Trophoblast cell (in vitro differentiated cells and primary cell): ENCODE data around the gene ABCC3.
A peak's percentile ranks its signal among the peaks of the same experiment; 100 is the strongest.

ENCODE experiments used
- DNase-seq, 2 donors: peaks; one replicate each; pipeline ENCODE4 v3.0.0-alpha.2; 2016
- H2AFZ ChIP-seq: 2 replicates; pipeline ENCODE4 v1.6.1; 2013; ENCODE audit warnings: low read length, moderate library complexity, mild to moderate bottlenecking; ENCODE audit not compliant: insufficient read depth, poor library complexity
- H2AK5ac ChIP-seq: 2 replicates; pipeline ENCODE4 v1.6.1; 2013; ENCODE audit warnings: mild to moderate bottlenecking, low read length
- H2BK120ac ChIP-seq: 2 replicates; pipeline ENCODE4 v1.6.1; 2013; ENCODE audit warnings: low read length, mild to moderate bottlenecking, moderate library complexity; ENCODE audit not compliant: insufficient read depth, poor library complexity
- H2BK12ac ChIP-seq: 2 replicates; pipeline ENCODE4 v1.6.1; 2013; ENCODE audit warnings: mild to moderate bottlenecking, low read length, moderate library complexity
- H2BK5ac ChIP-seq: 2 replicates; pipeline ENCODE4 v1.6.1; 2013; ENCODE audit warnings: low read length, low read depth, moderate library complexity, mild to moderate bottlenecking; ENCODE audit not compliant: poor library complexity
- H3K14ac ChIP-seq: 2 replicates; pipeline ENCODE4 v1.6.1; 2013; ENCODE audit warnings: mild to moderate bottlenecking, low read length
- H3K18ac ChIP-seq: 2 replicates; pipeline ENCODE4 v1.6.1; 2013; ENCODE audit warnings: mild to moderate bottlenecking, low read length
- H3K23ac ChIP-seq: 2 replicates; pipeline ENCODE4 v1.6.1; 2013; ENCODE audit warnings: low read length
- H3K27ac ChIP-seq: 2 replicates; pipeline ENCODE4 v1.5.1; 2013; ENCODE audit warnings: low read depth, mild to moderate bottlenecking, inconsistent platforms, low read length, moderate library complexity
- H3K27me3 ChIP-seq: 2 replicates; pipeline ENCODE4 v1.6.1; 2013; ENCODE audit warnings: inconsistent platforms, mild to moderate bottlenecking, low read length, moderate library complexity; ENCODE audit not compliant: insufficient read depth
- H3K36me3 ChIP-seq, 2 experiments: 1 replicate in 1 of 2; 2 replicates in 1 of 2; pipeline ENCODE4 v1.6.1; 2013; ENCODE audit warnings: low read length in 2 of 2, mild to moderate bottlenecking in 2 of 2, moderate library complexity in 1 of 2; ENCODE audit not compliant: insufficient read depth in 2 of 2, control insufficient read depth in 1 of 2
- H3K4ac ChIP-seq: 2 replicates; pipeline ENCODE4 v1.6.1; 2013; ENCODE audit warnings: low read depth, mild to moderate bottlenecking, low read length, moderate library complexity
- H3K4me1 ChIP-seq, 2 experiments: 1 replicate in 1 of 2; 2 replicates in 1 of 2; pipeline ENCODE4 v1.6.1; 2013; ENCODE audit warnings: low read length in 2 of 2, mild to moderate bottlenecking in 2 of 2, moderate library complexity in 1 of 2; ENCODE audit not compliant: insufficient read depth in 2 of 2, control insufficient read depth in 1 of 2
- H3K4me2 ChIP-seq: 2 replicates; pipeline ENCODE4 v1.6.1; 2013; ENCODE audit warnings: inconsistent platforms, mild to moderate bottlenecking, low read length, moderate library complexity
- H3K4me3 ChIP-seq: 2 replicates; pipeline ENCODE4 v1.5.1; 2013; ENCODE audit warnings: mild to moderate bottlenecking, low read depth, low read length, inconsistent platforms
- H3K79me1 ChIP-seq: one replicate; pipeline ENCODE4 v1.6.1; 2013; ENCODE audit warnings: low read length
- H3K79me2 ChIP-seq: 2 replicates; pipeline ENCODE4 v1.6.1; 2013; ENCODE audit warnings: low read length, mild to moderate bottlenecking; ENCODE audit not compliant: control insufficient read depth, insufficient read depth, poor library complexity
- H3K9ac ChIP-seq: 2 replicates; pipeline ENCODE4 v1.6.1; 2013; ENCODE audit warnings: mild to moderate bottlenecking, low read length
- H3K9me3 ChIP-seq: 2 replicates; pipeline ENCODE4 v1.6.1; 2013; ENCODE audit warnings: low read depth, mild to moderate bottlenecking, control low read depth, inconsistent platforms, low read length; ENCODE audit not compliant: insufficient read depth
- H4K12ac ChIP-seq: 2 replicates; pipeline ENCODE4 v1.6.1; 2013; ENCODE audit warnings: low read depth, mild to moderate bottlenecking, low read length, moderate library complexity
- H4K8ac ChIP-seq: 2 replicates; pipeline ENCODE4 v1.6.1; 2013; ENCODE audit warnings: low read depth, mild to moderate bottlenecking, low read length, moderate library complexity
- H4K91ac ChIP-seq: one replicate; pipeline ENCODE4 v1.6.1; 2013; ENCODE audit warnings: low read depth, mild to moderate bottlenecking, low read length, moderate library complexity
- WGBS: extraction: QIAGEN DNeasy Blood & Tissue Kit; methylation state at CpG from one replicate; pipeline ENCODE4 v1.1.7; 2013; ENCODE audit warnings: missing lambda C conversion rate; ENCODE audit not compliant: insufficient read length, insufficient coverage; ENCODE audit errors: extremely low coverage; 5-methylcytosine and 5-hydroxymethylcytosine counted together

Gene ABCC3

GRCh38 chr17:50631195-50631907 lies 3.3 kb upstream of the ABCC3 start:
- peaks cover 29% of the 10 kb centered on the region for H3K27me3 ChIP-seq
- H4K8ac ChIP-seq, result no peak overlapping the region
- H3K79me2 ChIP-seq, result no peaks in the 10 kb centered on the region
- peak overlapping the region; percentile 56 for H3K4me3 ChIP-seq
- no peak overlapping the region for H3K23ac ChIP-seq
- H4K91ac ChIP-seq, result no peak overlapping the region
- no peak overlapping the region for H2BK120ac ChIP-seq
- no peak for DNase-seq
- no peak overlapping the region for H3K27ac ChIP-seq
- no peak overlapping the region for H2AFZ ChIP-seq
- H3K18ac ChIP-seq, result no peak overlapping the region
- WGBS, result no CpG with 5 or more reads among the region's 11 CpGs
- H3K9ac ChIP-seq, result no peak overlapping the region
- no peak overlapping the region for H3K4me2 ChIP-seq
- H3K4me1 ChIP-seq, result peaks cover 12 to 19% of the 10 kb centered on the region in 2 experiments
- no peak overlapping the region for H4K12ac ChIP-seq
- no peaks in the 10 kb centered on the region for H3K79me1 ChIP-seq
- no peak overlapping the region for H3K4ac ChIP-seq
- H3K9me3 ChIP-seq, result peaks cover 3% of the 10 kb centered on the region
- no peak overlapping the region for H2BK5ac ChIP-seq
- no peak overlapping the region for H3K14ac ChIP-seq
- no peak overlapping the region for H2BK12ac ChIP-seq
- no peaks in the 10 kb centered on the region for H3K36me3 ChIP-seq
- H2AK5ac ChIP-seq, result no peak overlapping the region

DNA sequence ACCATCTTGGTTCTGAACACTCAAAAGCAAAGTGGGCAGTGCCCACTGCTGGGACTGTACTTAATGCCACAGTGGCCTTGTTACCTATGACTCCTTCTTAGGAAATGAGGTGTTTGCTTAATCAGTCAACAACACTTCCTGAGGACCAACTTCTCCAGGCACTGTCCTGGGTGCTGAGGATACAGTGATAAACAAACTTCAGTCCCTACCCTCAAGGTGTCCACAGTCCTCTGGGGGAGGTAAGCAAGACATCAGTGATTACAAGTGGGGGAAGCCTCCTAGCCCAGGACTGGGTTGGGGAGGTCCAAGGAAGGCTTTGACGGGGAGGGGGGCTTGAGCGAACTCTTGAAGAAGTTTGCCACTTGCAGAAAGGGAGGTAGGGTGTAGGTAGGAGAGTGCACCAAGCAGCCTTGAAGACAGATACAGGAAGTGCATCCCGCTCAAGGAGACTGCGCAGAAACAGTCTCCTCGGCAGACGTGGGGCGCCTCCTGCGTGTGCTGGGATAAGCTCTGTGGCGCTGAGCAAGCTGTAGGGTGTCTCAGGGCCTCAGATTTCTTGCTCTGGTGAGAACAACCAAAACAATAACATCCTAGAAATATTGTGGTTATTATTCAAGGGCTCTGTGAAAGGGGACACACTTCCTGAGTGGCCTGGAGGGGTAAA lies 2.6 kb upstream of the ABCC3 start:
- H3K14ac ChIP-seq, result no peak overlapping the region
- H3K27ac ChIP-seq, result no peak overlapping the region
- DNase-seq, result no peak
- H3K79me2 ChIP-seq, result no peaks in the 10 kb centered on the region
- peaks cover 3% of the 10 kb centered on the region for H3K9me3 ChIP-seq
- no peak overlapping the region for H3K4ac ChIP-seq
- H3K18ac ChIP-seq, result no peak overlapping the region
- H2BK5ac ChIP-seq, result no peak overlapping the region
- H2BK120ac ChIP-seq, result no peak overlapping the region
- no peak overlapping the region for H3K9ac ChIP-seq
- H3K36me3 ChIP-seq, result no peaks in the 10 kb centered on the region
- H3K79me1 ChIP-seq, result no peaks in the 10 kb centered on the region
- H3K4me3 ChIP-seq, result peak overlapping the region; percentile 56
- no peak overlapping the region for H4K12ac ChIP-seq
- H3K4me1 ChIP-seq, result peaks cover 12 to 19% of the 10 kb centered on the region in 2 experiments
- peaks cover 33% of the 10 kb centered on the region for H3K27me3 ChIP-seq
- no CpG with 5 or more reads among the region's 9 CpGs for WGBS
- no peak overlapping the region for H4K91ac ChIP-seq
- no peak overlapping the region for H3K23ac ChIP-seq
- no peak overlapping the region for H2BK12ac ChIP-seq
- H2AK5ac ChIP-seq, result no peak overlapping the region
- H4K8ac ChIP-seq, result no peak overlapping the region
- no peak overlapping the region for H2AFZ ChIP-seq
- H3K4me2 ChIP-seq, result no peak overlapping the region

DNA sequence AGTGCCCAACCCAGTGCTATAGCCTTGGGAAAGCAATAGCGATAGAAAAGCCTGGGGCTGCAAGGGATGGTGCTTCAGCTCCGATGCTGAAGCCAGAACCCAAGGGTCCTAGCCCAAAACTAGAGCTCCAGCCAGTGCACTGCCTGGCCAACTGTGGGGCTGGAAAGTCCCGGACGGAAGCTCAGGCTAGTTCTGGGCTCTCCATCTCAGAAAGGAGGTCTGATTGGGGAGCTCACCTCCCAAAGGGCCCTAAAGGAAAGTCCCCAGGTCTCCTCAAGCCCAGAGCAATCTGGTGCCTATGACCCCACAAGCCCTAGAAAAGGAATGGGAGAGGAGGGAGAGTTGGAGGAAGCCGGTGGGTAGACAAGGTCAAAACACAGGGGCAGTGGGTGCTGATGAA lies 2.0 kb upstream of the ABCC3 start:
- Histone ChIP-seq H3K4me3 (no peak overlapping the region), H4K12ac (no peak overlapping the region), H3K27ac (no peak overlapping the region), H3K79me1 (no peaks in the 10 kb centered on the region), H2BK12ac (no peak overlapping the region), H2BK5ac (no peak overlapping the region), H3K36me3 (no peaks in the 10 kb centered on the region), H3K79me2 (no peaks in the 10 kb centered on the region), H3K14ac (no peak overlapping the region), H2AFZ (no peak overlapping the region), H3K9ac (no peak overlapping the region), H3K4ac (no peak overlapping the region), H3K4me2 (no peak overlapping the region), H3K9me3 (no peaks in the 10 kb centered on the region), H4K8ac (no peak overlapping the region), H3K4me1 (peaks cover 10 to 16% of the 10 kb centered on the region in 2 experiments), H3K18ac (no peak overlapping the region), H2BK120ac (no peak overlapping the region), H3K23ac (no peak overlapping the region), H2AK5ac (no peak overlapping the region), H3K27me3 (peaks cover 33% of the 10 kb centered on the region), H4K91ac (no peak overlapping the region)
- DNase-seq, result no peak
- no CpG with 5 or more reads among the region's 5 CpGs for WGBS

DNA sequence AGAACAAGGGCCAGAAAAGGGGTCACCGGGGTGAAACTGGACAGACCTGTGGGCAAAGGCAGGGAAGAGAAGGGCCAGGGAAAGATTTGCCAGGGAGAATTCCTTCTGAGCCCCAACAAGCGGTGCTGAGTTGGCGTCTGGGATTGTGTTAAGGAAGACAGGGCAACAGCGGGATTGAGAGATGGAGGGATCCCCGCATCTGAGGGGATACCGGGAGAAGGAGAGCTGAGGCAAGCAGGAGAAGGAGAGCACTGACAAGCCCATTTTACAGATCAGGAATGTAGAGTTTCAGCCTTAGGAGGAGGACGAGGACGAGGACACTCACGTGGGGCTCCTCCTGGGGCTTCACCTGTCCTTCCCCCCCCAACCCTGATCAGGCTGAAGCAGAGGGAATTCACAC lies 998 bp upstream of the ABCC3 start:
- H4K12ac ChIP-seq, result no peak overlapping the region
- H2BK120ac ChIP-seq, result no peak overlapping the region
- no peak overlapping the region for H3K27ac ChIP-seq
- no peak overlapping the region for H3K14ac ChIP-seq
- H2AFZ ChIP-seq, result no peak overlapping the region
- no peaks in the 10 kb centered on the region for H3K79me2 ChIP-seq
- H2AK5ac ChIP-seq, result no peak overlapping the region
- H3K27me3 ChIP-seq, result peaks cover 33% of the 10 kb centered on the region
- no peak overlapping the region for H3K18ac ChIP-seq
- peaks cover 2 to 11% of the 10 kb centered on the region in 2 experiments for H3K4me1 ChIP-seq
- H3K79me1 ChIP-seq, result no peaks in the 10 kb centered on the region
- H3K4me3 ChIP-seq, result no peak overlapping the region
- no peaks in the 10 kb centered on the region for H3K36me3 ChIP-seq
- DNase-seq, result no peak
- no peak overlapping the region for H2BK12ac ChIP-seq
- H3K9me3 ChIP-seq, result no peaks in the 10 kb centered on the region
- H2BK5ac ChIP-seq, result no peak overlapping the region
- no peak overlapping the region for H3K23ac ChIP-seq
- H3K9ac ChIP-seq, result no peak overlapping the region
- no peak overlapping the region for H3K4ac ChIP-seq
- H4K91ac ChIP-seq, result no peak overlapping the region
- H3K4me2 ChIP-seq, result no peak overlapping the region
- H4K8ac ChIP-seq, result no peak overlapping the region
- no CpG with 5 or more reads among the region's 9 CpGs for WGBS
